Heart right ventricle (tissue), 16 donors: ENCODE data around the gene CD8B2. TPM values are rescaled to one million over a fixed set of nuclear protein-coding genes. Genes with fewer than 3 reads are reported as not detected.

Source experiments
- ATAC-seq, 8 donors: fragments of 200-7000 bp; cut with Tn5 transposase; one replicate each; pipeline ENCODE4 v1.9.1; 2020; ENCODE audit warnings: mild to moderate bottlenecking in 8 of 8, moderate library complexity in 8 of 8, moderate number of reproducible peaks in 1 of 8
- DNase-seq, 2 donors: peaks; one replicate each; pipeline ENCODE4 v3.0.0-alpha.2; 2020
- H3K27ac ChIP-seq, 10 donors: fragments of 200-600 bp; sonication (generic) in 2 of 10; one replicate each; pipeline versions ENCODE4 v1.5.0 to v1.8.0; 2020 to 2022; ENCODE audit warnings: mild to moderate bottlenecking in 3 of 10
- H3K27me3 ChIP-seq, 7 donors: fragments of 200-600 bp; one replicate each; pipeline ENCODE4 v1.8.0; 2021 to 2022; ENCODE audit warnings: mild to moderate bottlenecking in 2 of 7
- H3K36me3 ChIP-seq, 9 donors: fragments of 200-600 bp; sonication (generic) in 1 of 9; one replicate each; pipeline versions ENCODE4 v1.5.0 to v1.8.0; 2020 to 2022; ENCODE audit warnings: mild to moderate bottlenecking in 2 of 9
- H3K4me1 ChIP-seq, 9 donors: fragments of 200-600 bp; sonication (generic) in 1 of 9; one replicate each; pipeline versions ENCODE4 v1.5.0 to v1.8.0; 2020 to 2022; ENCODE audit warnings: mild to moderate bottlenecking in 4 of 9
- H3K4me3 ChIP-seq, 10 donors: fragments of 200-600 bp; sonication (generic) in 2 of 10; one replicate each; pipeline versions ENCODE4 v1.5.0 to v1.8.0; 2020 to 2022; ENCODE audit warnings: mild to moderate bottlenecking in 7 of 10, moderate library complexity in 2 of 10
- H3K9me3 ChIP-seq, 11 donors: fragments of 200-600 bp in 10 of 11; sonication (generic) in 2 of 11; one replicate each; pipeline versions ENCODE4 v1.5.0 to v1.8.0; 2013 to 2022; ENCODE audit warnings: mild to moderate bottlenecking in 2 of 11, control low read depth in 1 of 11, moderate library complexity in 1 of 11
- WGBS, 2 donors: extraction: QIAGEN DNeasy Blood & Tissue Kit; methylation state at CpG; one replicate each; pipeline ENCODE4 v1.1.7; 2013; ENCODE audit warnings: inconsistent platforms in 1 of 2; 5-methylcytosine and 5-hydroxymethylcytosine counted together
- intact Hi-C, 10 donors: fragments of 100-400 bp; cut with DNase I; formaldehyde crosslinking; loops; one replicate each; pipeline versions ENCODE4 v1.11.1 to v1.14.2; 2022
- polyA plus RNA-seq, 2 donors: library from polyadenylated mRNA; stranded (reverse); fragments of 200-250 nt; gene quantifications; one replicate each; pipeline ENCODE4 v1.2.3, GENCODE V29; 2013
- total RNA-seq, 10 donors: library from RNA; stranded (reverse); fragmentation: NEBNext Ultra II Directional in 3 of 10; extraction: Animal tissue kit (Norgen Biotek cat#: 25700) in 3 of 10; gene quantifications; one replicate each; pipeline versions ENCODE4 v1.2.1 to v1.2.4, GENCODE V29; 2021 to 2023
- TF ChIP-seq, protein P1 (sequence below), 9 donors: fragments of 200-600 bp; sonication (generic) in 2 of 9; IDR thresholded peaks; one replicate each; pipeline versions ENCODE4 v1.5.0 to v1.8.0; 2021 to 2022; ENCODE audit warnings: antibody characterized with exemption in 9 of 9, mild to moderate bottlenecking in 5 of 9, moderate library complexity in 1 of 9
- donor health status: Arrhythmogenic right ventricular cardiomyopathy.
- donor health status: ischemic (EF 13 %, LVEDD 7.1; RV severe dilation, severe dysfunction).
- donor health status: healthy with polysubstance abuse.
- donor health status: DM: no; HTN: yes; CAD: no.
- donor health status: DM: no; HTN: no; CAD: no.
- donor health status: ischemic (EF 25% LVEDD 6.9; RV normal size, moderate dysfunction).
- donor health status: ischemic (EF 25% LVEDD 5.7; RV mildly dilated, moderate dysfunction).
- donor health status: healthy.
- donor health status: DM: yes; HTN: yes; CAD: no.
- donor health status: Ischemic cardiomyopathy.
- donor health status: ischemic (EF 35%, LVEDD 5.7; RV mildly dilated, moderate dysfunction).
- donor health status: nonischemic (EF 11% LVEDD 7.7; RV severe dilation, severe dysfunction).
- donor health status: DM: yes; HTN: yes; CAD: no.
- donor health status: PGD.
- donor health status: ischemic (EF 29% LVEDD 5.4; RV normal size, mild dysfunction).
- donor health status: nonischemic (EF 23%, LVEDD 6.1; RV moderate dilation, normal function).

The CD8B2 gene
- total and polyA plus RNA-seq, 12 donors = 0.12 TPM; not detected in 11

- 90% methylated on average over 4 of the region's 4 CpGs for WGBS, 2 donors
- Histone ChIP-seq H3K4me3 (no peak overlapping the region), H3K27me3 (peaks cover 0 to 30% (median 17%) of the 10 kb centered on the region in 7 donors), H3K36me3 (no peaks in the 10 kb centered on the region), H3K27ac (no peak overlapping the region), H3K4me1 (peaks cover 0 to 19% (median 0%) of the 10 kb centered on the region in 9 donors), H3K9me3 (no peaks in the 10 kb centered on the region)
- no peak for ATAC-seq
- DNase-seq = no peak
- TF ChIP-seq, protein P1, sequence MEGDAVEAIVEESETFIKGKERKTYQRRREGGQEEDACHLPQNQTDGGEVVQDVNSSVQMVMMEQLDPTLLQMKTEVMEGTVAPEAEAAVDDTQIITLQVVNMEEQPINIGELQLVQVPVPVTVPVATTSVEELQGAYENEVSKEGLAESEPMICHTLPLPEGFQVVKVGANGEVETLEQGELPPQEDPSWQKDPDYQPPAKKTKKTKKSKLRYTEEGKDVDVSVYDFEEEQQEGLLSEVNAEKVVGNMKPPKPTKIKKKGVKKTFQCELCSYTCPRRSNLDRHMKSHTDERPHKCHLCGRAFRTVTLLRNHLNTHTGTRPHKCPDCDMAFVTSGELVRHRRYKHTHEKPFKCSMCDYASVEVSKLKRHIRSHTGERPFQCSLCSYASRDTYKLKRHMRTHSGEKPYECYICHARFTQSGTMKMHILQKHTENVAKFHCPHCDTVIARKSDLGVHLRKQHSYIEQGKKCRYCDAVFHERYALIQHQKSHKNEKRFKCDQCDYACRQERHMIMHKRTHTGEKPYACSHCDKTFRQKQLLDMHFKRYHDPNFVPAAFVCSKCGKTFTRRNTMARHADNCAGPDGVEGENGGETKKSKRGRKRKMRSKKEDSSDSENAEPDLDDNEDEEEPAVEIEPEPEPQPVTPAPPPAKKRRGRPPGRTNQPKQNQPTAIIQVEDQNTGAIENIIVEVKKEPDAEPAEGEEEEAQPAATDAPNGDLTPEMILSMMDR (IDR thresholded peaks at IDR 0.05) = no peak
- intact Hi-C loops = loop anchor here in 6 of 10 donors (2.0 to 10.0 kb wide), 5 partner anchors 294 to 439 kb away; no protein-coding TSS in a partner anchor
Measured at GRCh38 chr2:106541333-106541732, 54.2 kb downstream of the CD8B2 start.

DNA sequence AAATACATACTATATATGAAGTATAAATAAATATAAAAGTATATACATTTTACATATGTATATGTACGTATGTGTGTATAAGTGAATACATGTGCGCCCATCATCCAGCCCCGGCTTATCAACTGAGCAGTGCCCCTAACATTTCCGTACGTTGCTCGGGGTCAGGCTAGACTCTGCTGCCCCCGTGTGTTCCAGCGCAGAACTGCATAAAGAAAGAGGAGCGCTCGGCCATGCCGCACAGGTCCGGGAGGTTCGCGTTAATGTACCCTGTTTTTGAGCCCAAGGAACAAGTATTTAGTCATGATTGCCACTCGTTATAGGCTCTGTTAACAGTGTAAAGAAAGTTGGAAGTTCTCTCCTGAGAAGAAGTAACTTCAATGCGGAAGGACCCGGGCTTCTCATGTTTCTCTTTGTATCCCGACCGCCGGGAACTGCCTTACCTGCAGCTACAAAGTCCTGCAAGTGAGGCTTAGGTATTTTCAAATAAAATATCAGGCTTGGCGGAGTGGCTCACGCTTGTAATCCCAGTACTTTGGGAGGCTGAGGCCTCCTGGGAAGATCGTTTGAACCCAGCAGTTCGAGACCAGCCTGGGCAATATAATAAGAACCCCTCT, 55.7 kb downstream of the CD8B2 start:
- peak; percentile 57 to 88 (median 74) for ATAC-seq
- TF ChIP-seq, protein P1 (IDR thresholded peaks at IDR 0.05) = peak; percentile 72 to 99 (median 94)
- WGBS, 2 donors = 13 to 14% methylated on average over 24 of the region's 24 CpGs
- Histone ChIP-seq H3K27ac (no peak overlapping the region), H3K9me3 (no peaks in the 10 kb centered on the region), H3K4me1 (peaks cover 0 to 22% (median 3%) of the 10 kb centered on the region in 9 donors), H3K27me3 (peaks cover 0 to 38% (median 17%) of the 10 kb centered on the region in 7 donors), H3K36me3 (no peaks in the 10 kb centered on the region), H3K4me3 (peak overlapping the region in 6 of 10 donors; percentile 4 to 46 (median 27))
- DNase-seq = peak; percentile 60 to 65
- intact Hi-C loops = loop anchor here in 8 of 10 donors (2.0 to 10.0 kb wide), 5 partner anchors 296 to 441 kb away; no protein-coding TSS in a partner anchor

DNA sequence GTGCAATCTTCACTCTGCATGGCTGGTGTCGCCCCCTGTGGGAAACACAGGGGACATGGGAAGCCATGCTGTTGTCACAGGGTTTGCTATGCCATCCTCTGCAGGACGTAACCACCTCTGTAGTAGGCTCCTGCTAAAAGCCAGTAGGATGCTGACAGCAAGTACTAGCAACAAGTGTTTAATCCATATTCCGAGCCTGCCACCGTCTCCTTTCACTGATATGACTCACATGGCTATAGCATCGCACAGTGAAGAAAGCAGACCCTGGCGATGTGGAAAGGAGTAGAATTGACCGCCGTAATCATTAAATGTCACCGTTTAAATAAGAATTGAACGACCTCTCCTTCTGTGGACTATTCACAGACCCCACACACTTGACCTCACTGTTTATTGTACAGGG, 57.8 kb downstream of the CD8B2 start:
- no peak for DNase-seq
- Histone ChIP-seq H3K9me3 (no peaks in the 10 kb centered on the region), H3K27me3 (peaks cover 0 to 41% (median 17%) of the 10 kb centered on the region in 7 donors), H3K27ac (no peak overlapping the region), H3K36me3 (no peaks in the 10 kb centered on the region), H3K4me3 (no peak overlapping the region), H3K4me1 (peaks cover 0 to 22% (median 3%) of the 10 kb centered on the region in 9 donors)
- TF ChIP-seq, protein P1 (IDR thresholded peaks at IDR 0.05) = no peak
- WGBS, 2 donors = 93 to 94% methylated on average over 10 of the region's 10 CpGs
- ATAC-seq = no peak
- intact Hi-C loops = loop anchor here in 3 of 10 donors (5.0 to 10.0 kb wide), 2 partner anchors 37 to 440 kb away; no protein-coding TSS in a partner anchor

- DNase-seq (no peak), ATAC-seq (no peak)
- H3K4me1 ChIP-seq = peaks cover 0 to 22% (median 3%) of the 10 kb centered on the region in 9 donors
- WGBS, 2 donors = 64 to 79% methylated on average over 8 of the region's 8 CpGs
- no peak overlapping the region for H3K4me3 ChIP-seq
- intact Hi-C loops = loop anchor here in 3 of 10 donors (5.0 to 10.0 kb wide), 2 partner anchors 36 to 442 kb away; no protein-coding TSS in a partner anchor
- TF ChIP-seq, protein P1 (IDR thresholded peaks at IDR 0.05) = no peak
- no peaks in the 10 kb centered on the region for H3K9me3 ChIP-seq
- no peaks in the 10 kb centered on the region for H3K36me3 ChIP-seq
- H3K27ac ChIP-seq = no peak overlapping the region
- H3K27me3 ChIP-seq = peaks cover 0 to 41% (median 16%) of the 10 kb centered on the region in 7 donors
Measured at GRCh38 chr2:106546391-106546990, 59.3 kb downstream of the CD8B2 start.
